ENCODE results near the gene PRPH2.

DNA sequence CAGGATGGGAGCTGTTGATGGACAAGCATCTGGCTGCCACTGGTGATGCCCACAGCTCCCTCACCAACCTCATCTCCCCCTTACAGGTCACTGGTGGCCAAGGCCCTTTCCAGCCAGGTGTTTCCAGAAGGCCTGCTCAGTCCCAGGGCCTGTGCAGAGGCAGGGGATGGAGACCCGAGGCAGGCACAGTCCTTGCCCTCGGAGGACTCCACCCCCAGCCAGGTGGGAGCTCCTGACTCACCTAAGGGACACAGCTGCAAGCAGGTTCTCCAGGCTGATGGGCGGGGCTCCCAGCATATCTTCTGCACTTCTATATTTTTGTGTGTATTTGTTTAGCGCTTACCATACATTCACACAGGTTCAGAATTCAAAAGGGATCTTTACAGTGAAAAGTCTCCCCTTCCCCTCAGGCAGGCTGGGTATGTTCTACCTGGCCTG, 17.4 kb downstream of the PRPH2 start:
- TF ChIP-seq, protein P1, sequence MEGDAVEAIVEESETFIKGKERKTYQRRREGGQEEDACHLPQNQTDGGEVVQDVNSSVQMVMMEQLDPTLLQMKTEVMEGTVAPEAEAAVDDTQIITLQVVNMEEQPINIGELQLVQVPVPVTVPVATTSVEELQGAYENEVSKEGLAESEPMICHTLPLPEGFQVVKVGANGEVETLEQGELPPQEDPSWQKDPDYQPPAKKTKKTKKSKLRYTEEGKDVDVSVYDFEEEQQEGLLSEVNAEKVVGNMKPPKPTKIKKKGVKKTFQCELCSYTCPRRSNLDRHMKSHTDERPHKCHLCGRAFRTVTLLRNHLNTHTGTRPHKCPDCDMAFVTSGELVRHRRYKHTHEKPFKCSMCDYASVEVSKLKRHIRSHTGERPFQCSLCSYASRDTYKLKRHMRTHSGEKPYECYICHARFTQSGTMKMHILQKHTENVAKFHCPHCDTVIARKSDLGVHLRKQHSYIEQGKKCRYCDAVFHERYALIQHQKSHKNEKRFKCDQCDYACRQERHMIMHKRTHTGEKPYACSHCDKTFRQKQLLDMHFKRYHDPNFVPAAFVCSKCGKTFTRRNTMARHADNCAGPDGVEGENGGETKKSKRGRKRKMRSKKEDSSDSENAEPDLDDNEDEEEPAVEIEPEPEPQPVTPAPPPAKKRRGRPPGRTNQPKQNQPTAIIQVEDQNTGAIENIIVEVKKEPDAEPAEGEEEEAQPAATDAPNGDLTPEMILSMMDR (IDR thresholded peaks at IDR 0.05) = no peak
- TF ChIP-seq POLR2A (IDR thresholded peaks at IDR 0.05) = no peak
- no peak for TF ChIP-seq POLR2AphosphoS5 (IDR thresholded peaks at IDR 0.05)
- no peak for TF ChIP-seq EP300 (IDR thresholded peaks at IDR 0.05)
